ENCODE data around the gene PTPRF.

DNA sequence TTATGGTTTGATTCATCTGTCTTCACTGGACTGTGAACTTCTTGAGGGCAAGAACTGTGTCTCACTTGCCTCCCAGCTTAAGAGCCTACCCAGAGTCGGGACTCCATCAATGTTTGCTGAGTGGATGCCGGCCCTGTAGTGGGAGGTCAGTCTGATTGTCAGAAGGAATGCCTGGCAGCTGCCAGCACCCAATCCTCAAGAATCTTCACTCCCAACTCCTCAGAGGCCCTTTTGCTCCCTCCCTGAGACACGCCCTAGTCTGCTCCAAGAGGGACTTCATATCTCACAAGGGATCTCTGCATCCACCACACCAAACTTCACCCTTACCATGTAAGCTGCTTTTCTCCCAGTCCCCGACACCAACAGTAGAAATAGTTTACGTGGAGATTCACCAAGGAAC lies 104.0 kb downstream of the PTPRF start:
- TF ChIP-seq CTCF (conservative IDR thresholded peaks at IDR 0.05 in 1 of 2, IDR thresholded peaks at IDR 0.05 in 1 of 2; ENCODE audit: extremely low read depth in 1 of 2, insufficient read depth in 1 of 2, low read depth in 1 of 2, low read length in 2 of 2) (no peak), EZH2 (IDR thresholded peaks at IDR 0.05; ENCODE audit: borderline replicate concordance, low read length) (no peak)

All from mammary epithelial cell (primary cell).